Transverse colon (tissue), 3 donors: ENCODE measurements around the gene LSAMP.

Experiments used
- CTCF ChIP-seq, 5 experiments: fragments of 200-600 bp in 3 of 5; fragments of 450-650 bp in 2 of 5; sonication (generic) in 3 of 5; IDR thresholded peaks; 1 replicate in 2 of 5; 2 replicates in 3 of 5; pipeline ENCODE4 v1.5.1; 2016 to 2017; ENCODE audit warnings: antibody characterized with exemption in 5 of 5, inconsistent platforms in 3 of 5, mild to moderate bottlenecking in 2 of 5, moderate library complexity in 1 of 5
- POLR2A ChIP-seq: fragments of 450-650 bp; IDR thresholded peaks from one replicate; pipeline ENCODE4 v1.6.1; 2016; ENCODE audit warnings: antibody characterized with exemption, mild to moderate bottlenecking, moderate library complexity

DNA sequence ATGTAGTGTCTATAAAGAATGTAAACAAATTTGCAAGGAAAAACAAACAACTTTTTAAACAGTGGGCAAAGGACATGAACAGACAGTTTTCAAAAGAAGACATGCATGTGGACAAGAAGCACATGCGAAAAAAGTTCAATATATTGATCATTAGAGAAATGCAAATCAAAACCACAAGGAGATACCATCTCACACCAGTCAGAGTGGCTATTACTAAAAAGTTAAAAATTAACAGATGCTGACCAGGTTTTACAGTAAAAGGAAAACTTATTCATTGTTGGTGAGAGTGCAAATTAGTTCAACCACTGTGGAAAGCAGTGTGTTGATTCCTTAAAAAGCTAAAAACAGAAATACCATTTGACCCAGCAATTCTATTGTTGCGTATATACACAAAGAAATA, 47.1 kb upstream of the LSAMP start:
- TF ChIP-seq CTCF (IDR thresholded peaks at IDR 0.05) (no peak), POLR2A (no peak)
